Astrocyte of the hippocampus (primary cell): ENCODE data around the gene STPG1.

Experiments
- DNase-seq: peaks from one replicate; pipeline ENCODE4 v3.0.0; 2011; ENCODE audit warnings: low read depth, low spot score

The STPG1 gene

DNA sequence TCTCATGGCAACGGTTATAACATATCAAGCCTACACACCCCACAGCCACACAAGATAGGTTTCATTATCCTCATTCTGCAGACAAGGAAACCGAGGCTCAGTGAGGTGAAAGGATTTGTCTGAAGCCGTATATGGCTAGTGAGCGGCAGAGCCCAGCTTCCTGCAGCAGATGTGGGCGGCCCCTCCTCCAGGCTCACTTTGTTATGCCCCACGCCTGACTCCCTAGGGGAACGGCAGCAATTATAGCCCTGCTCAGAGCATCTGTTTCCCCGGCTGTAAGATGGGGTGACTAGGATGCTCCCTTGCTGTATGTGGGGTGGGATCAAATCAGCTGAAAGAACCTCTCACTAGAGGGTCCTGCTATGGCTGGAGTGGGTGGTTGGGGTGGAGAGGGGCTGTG, 72.3 kb downstream of the STPG1 start:
- no peak for DNase-seq

DNA sequence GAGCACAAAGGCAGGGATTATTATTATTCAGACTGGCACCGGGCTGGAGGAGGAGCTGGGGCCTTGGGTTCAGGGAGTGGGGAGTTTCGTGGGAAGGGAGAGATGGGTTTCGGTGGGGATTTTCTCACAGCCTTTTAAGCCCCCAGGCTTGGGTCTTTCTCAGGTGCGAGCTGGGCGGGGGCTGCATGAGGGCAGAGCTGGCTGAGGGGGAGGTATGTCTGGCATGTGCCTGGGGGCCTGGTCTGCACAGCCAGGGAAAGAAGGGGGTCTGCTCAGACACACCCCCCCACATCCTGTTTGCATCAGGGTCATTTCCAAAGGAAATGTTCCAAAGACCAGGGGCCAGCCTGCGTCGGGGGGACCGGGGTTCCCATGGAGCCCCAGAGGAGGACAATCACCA, 72.8 kb downstream of the STPG1 start:
- no peak for DNase-seq

DNA sequence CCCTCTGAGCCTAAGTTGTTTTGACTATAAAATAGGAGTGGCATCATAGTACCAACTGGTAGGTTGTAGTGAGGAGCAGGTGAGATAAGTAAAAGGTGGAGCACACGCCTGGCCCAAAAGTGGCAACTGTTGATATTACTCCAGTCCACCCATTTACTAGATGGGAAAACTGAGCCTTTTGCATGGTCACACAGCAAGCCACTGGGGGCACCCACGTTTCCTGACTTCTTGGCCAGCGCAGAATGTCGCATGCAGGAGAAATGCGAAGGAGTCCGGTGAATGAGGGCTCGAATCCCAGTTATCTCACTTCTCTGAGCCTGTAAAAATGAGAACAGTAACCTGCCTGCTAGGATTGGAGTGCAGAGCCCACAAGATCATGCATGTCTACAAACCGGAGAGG, 73.6 kb downstream of the STPG1 start:
- DNase-seq, result no peak

DNA sequence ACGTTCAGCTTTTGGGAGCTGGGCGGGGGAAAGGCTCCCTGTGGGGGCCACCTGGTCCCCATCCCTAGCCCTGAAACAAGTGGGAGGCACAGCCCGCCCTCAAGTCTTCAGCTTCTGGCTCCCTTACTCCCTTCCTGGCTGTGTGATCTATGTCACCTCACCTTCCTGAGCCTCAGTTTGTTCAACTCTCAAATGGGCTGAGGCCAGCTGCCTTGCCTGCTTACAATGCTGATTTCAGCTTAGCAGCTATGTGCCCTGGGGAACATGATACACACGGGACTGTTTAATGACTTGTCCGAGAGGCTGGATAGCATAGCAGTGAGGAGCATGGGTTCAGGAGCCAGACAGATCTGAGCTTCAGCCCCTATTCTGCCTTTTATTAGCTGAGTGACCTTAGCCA, 75.1 kb downstream of the STPG1 start:
- no peak for DNase-seq

DNA sequence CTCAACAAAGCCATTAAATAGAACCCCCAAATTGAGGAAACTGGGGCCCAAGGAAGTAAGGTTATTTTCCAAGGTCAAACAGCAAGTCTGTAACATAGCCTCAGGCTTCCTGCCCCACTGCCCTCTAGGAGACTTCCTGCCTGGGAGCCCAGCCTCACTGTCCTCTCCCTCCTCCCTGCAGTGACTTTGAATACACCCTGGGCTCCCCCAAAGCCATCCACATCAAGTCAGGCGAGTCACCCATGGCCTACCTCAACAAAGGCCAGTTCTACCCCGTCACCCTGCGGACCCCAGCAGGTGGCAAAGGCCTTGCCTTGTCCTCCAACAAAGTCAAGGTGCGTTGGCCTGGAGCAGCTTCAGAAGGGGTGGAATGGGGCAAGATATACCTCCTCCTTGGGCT, 76.1 kb downstream of the STPG1 start:
- DNase-seq, result no peak

GRCh38 chr1:24336075-24336474, 77.5 kb downstream of the STPG1 start:
- DNase-seq, result no peak

GRCh38 chr1:24331961-24332673, 81.5 kb downstream of the STPG1 start:
- no peak for DNase-seq

- no peak for DNase-seq
Measured at GRCh38 chr1:24329797-24330543, 83.6 kb downstream of the STPG1 start.

DNA sequence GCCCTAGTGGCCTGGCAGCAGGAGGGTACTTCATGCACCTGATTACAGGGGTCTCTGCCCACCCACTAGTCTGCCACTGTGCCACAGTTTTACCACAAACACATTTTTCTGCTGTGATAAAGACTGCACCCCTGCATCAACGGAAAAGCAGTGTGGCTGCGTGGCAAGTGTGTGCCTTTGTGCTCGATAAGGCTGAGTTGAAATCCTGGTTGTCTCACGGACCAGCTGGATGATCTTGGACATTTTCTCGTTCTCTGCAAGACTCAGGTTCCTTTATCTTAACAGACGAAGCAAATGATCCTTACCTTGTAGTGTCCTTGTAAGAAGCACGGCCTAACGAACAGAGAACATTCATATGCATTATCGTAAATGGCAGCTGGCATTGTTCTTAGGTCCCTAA, 84.3 kb downstream of the STPG1 start:
- DNase-seq, result no peak

DNA sequence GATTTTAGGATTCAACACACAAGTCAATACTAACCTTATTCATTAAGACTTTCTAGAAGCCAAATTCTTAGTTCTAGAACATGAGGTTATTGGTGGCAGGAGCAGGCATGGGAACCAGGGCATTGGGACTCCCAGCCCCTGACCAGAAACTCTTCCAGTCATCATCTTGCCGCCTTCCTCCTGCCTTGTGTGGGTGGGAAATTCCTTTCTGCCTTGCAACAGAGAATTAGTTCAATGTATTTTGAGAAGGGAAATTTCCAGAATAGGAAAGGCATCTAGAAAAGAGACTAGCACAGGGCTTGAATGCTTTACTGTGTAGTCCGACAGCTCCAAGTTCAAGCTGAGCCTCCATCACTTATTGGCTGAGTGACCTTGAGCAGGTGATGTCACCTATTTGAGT, 85.7 kb downstream of the STPG1 start:
- DNase-seq, result no peak

GRCh38 chr1:24327486-24327885, 86.1 kb downstream of the STPG1 start:
- no peak for DNase-seq

DNA sequence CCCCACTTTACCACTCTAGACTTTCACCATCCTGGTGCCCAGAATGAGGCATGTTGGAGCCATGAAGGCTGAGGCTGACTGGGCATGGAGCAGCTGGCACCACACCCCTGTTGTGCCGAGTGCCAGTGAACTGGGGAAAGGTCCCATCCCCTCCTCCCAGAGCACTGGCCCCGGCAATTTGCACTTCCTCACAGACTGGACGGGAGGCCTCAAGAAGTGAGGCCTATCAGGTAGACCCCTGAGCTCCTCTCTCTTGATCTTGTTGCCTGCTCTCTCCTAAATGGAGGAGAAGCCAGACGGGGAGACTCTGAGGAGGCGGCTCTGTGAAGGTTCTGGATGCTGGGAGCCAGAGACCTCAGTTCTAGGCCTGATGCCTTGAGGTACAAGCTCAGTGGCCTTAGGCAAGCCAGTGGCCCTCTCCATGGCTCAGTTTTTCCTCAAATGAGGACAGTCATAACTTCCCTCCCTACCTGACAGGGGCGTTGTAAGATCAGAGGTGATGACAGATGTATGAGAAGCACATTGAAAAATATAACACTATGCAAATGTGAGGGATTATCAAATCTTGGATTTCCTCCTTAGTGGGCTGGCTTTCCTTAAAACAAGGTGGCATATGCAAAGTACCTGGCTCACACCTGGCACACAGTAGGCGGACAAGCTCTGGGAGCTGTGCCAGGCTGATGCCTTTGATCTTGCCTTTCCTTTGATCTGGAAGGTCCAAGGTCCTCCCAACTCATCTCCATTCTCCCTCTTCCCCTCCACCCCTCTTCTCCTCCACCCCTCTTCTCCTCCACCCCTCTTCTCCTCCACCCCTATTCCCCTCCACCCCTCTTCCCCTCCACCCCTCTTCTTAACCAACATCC, 87.8 kb downstream of the STPG1 start:
- no peak for DNase-seq

DNA sequence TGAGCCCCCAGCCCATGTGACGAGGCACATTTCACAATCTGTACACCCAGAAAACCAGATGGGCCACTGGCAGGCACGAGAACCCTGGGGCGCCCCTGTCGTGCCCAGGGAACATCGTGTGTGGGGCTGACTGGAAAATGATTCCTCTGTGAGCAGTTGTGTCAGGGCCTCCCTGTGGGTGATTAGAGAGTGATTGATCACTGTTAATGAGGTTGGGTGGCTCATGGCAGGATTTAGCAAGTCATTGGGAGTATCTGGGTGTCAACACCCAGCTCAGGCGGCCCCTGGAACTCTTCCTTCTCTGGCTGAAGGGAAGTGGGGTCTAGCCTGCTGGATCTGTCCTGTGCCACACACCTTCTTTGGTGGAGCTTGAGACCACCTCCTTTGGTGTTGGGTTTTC, 88.7 kb downstream of the STPG1 start:
- DNase-seq, result no peak

- no peak for DNase-seq
Measured at GRCh38 chr1:24323281-24323680, 90.3 kb downstream of the STPG1 start.

GRCh38 chr1:24322470-24323177, 91.0 kb downstream of the STPG1 start:
- DNase-seq, result no peak

DNA sequence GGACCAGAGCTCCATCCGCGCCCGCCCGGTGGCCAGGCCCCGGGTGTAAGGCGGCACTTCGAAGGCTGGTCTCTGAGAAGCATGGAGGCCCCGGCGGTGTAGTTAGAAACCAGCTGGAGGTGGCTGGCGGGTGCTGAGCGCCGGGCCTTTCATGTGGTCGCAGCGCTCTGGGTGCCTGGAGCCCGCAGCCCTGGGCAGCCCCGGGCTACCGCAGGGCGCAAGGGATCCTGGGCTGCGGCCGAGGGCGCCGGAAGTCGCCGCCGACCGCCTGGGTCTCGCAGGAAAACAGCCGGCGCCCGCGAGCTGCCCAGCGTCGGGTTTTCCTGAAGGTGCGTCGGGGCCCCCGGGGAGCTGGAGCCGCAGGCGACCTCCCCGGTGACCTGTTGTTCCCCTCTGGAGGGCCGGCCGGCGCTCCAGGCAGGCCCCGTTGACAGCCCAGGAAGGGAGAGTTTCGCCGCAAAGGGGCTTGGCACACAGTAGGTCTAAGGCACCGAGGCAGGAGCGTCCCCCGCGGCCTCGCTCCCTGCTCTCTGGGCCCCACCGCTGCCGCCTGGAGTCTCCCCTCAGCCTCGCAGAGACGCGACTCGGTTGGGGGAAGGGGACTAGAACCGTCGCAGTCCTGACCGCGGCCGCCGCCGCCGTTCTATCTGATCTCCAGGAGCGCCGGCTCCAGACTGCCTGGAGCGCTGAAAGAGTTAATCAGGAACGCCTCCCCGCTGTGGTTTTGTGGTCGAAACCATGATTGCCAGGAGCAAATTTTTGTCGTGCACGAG, 91.7 kb downstream of the STPG1 start:
- DNase-seq, result peak; percentile 97

DNA sequence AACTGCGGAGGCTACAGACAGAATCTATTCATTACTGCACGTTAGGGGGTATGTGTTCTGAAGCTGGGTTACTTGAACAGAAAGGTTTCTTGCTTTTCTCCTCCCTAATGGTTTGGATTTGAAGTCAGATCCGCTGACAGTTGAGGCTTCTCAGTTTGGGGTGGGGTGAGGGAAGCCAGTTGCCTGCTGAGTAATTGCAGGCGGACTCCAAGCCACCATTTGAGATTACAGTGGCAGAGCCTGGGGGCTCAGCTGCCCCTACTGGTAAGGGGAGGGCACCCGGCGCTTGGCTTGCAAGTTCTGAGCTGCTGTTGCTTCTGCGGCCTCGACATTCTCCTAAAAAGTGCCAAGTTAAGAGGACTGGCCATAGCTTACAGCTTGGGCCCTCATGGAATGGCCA, 92.5 kb downstream of the STPG1 start:
- DNase-seq, result no peak

DNA sequence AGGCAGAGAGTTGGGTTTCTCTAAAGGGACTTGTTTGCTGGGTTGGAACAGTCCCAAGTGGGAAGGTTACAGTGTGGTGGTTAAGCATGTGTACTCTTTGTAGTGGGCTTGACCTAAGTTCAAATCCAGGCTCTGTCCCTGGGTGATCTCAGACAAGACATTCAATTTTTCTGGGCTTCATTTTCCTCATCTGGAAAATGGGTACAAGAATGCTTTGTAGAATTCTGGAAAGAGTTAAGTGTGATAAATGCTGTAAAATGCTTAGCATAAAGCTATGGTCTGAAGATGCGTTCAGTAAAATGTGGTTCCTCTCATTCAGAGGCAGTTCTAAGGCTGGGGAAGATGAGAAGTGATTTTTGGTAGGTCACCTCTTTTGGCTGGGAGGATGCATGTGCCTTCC, 93.6 kb downstream of the STPG1 start:
- no peak for DNase-seq

GRCh38 chr1:24319312-24319863, 94.2 kb downstream of the STPG1 start, which contains the start of gene GRHL3:
Gene GRHL3 (plus strand): TSS chr1:24319357. CDS start chr1:24319552, 195 bp downstream.
- DNase-seq, result peak; percentile 58

DNA sequence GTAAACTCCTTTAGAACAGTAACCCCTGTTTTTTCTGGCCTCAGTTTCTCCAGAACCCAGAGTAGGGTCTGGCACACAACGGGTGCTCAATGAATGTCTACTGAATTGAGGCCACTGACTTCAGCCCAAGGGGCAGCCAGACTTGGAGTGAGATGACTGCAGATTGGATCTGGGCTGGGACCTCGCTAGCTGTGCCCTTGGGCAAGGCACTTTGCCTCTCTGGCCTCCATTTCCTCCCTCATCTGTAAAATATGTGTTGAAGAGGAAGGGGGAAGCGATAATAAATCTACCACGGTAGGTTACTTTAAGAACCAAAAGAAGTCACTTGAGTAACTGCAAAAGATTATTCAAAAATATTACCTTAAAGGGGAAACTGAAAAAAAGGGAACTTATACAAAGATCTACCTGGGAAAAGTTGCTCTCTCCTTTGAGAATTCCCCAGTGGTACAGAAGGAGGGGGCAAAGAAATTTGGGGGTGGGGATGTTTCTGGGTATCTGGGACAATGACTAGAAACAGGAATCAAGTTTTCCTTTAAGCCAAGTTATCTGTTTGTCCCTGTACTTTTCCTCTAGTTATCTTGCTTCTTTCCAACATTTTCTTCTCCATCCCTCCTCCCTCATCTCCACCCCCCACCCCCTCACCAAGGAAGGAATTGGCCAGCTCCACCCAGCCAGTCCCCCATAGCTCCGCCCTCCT, 94.8 kb downstream of the STPG1 start:
- DNase-seq, result no peak
